Cardiac fibroblast (primary cell): ENCODE results near the gene ASAH2.
"Not testable (repeated sequence)": the region's sequence is repeated elsewhere in the genome, so short reads cannot be mapped to it uniquely, and the experiment has no call there.

Experiments used
- DNase-seq, 2 donors: peaks; one replicate each; pipeline versions ENCODE4 v3.0.0 to v3.0.0-alpha.2; 2010; ENCODE audit warnings: low read depth in 2 of 2
- H3K4me3 ChIP-seq, 2 donors: replicated peaks in 1 of 2; 1 replicate in 1 of 2; 2 replicates in 1 of 2; pipeline ENCODE4 v1.5.1; 2011; ENCODE audit warnings: low read depth in 2 of 2, low read length in 2 of 2, mild to moderate bottlenecking in 2 of 2, moderate library complexity in 1 of 2
- TF ChIP-seq, protein P1 (sequence below): IDR thresholded peaks from one replicate; pipeline ENCODE4 v1.5.1; 2011; ENCODE audit warnings: low read depth, mild to moderate bottlenecking, low read length, inconsistent platforms

The ASAH2 gene

DNA sequence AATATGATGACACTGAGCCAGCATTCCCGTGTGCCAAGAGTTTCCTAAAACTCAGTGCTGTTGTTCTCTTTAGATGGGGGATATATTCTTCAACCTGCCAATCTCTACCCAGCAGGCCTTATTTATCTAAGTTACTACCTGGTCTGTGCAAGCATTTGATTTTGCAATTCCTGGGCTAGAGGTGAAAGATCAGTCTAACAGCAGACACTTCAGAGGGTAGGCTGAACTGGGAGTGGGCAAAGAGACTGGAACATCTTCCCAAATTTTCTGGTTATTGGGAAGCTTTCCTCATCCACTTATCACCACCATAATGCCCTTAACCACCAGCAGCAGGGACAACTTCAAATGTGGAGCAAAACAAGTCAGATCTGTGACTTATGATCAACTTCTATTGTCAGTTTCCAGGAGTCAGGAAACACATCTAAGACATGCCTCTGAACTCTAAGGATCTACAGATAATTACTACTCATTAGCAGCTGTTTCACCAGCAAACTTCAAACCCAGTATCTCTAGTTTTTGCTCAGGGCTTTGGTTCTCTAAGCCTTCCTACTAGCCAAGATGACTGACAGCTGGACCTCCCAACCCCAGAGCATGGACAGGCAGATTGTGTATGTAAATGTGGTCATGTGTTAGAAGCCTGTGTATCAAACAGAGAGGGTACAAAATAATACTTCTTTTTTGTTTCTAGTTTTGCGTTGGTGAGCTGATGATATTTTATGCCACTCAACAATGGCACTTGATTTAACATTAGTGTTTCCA is 1.0 kb downstream of the ASAH2 start:
- TF ChIP-seq, protein P1, sequence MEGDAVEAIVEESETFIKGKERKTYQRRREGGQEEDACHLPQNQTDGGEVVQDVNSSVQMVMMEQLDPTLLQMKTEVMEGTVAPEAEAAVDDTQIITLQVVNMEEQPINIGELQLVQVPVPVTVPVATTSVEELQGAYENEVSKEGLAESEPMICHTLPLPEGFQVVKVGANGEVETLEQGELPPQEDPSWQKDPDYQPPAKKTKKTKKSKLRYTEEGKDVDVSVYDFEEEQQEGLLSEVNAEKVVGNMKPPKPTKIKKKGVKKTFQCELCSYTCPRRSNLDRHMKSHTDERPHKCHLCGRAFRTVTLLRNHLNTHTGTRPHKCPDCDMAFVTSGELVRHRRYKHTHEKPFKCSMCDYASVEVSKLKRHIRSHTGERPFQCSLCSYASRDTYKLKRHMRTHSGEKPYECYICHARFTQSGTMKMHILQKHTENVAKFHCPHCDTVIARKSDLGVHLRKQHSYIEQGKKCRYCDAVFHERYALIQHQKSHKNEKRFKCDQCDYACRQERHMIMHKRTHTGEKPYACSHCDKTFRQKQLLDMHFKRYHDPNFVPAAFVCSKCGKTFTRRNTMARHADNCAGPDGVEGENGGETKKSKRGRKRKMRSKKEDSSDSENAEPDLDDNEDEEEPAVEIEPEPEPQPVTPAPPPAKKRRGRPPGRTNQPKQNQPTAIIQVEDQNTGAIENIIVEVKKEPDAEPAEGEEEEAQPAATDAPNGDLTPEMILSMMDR, result no peak
- DNase-seq, result no peak
- no peak overlapping the region for H3K4me3 ChIP-seq

DNA sequence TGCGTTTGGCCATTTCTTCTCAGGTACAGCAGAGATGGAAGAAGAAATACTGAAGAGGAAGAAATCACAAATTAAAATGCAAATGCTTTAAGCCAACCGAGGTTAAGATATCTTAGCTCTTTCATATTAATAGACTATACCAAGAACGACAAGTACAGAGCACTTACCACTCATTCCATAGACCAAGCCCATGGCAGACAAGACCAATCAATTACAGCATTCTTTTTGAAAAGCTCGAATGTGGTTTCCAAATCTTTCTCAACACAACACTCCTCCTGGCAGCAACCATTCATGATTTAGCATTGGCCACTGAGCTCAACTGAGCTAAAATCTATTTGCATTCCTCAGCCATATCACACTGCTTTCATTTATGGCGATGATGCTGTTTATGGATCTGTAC is 2.7 kb downstream of the ASAH2 start:
- DNase-seq, result no peak
- no peak overlapping the region for H3K4me3 ChIP-seq
- TF ChIP-seq, protein P1, result no peak

DNA sequence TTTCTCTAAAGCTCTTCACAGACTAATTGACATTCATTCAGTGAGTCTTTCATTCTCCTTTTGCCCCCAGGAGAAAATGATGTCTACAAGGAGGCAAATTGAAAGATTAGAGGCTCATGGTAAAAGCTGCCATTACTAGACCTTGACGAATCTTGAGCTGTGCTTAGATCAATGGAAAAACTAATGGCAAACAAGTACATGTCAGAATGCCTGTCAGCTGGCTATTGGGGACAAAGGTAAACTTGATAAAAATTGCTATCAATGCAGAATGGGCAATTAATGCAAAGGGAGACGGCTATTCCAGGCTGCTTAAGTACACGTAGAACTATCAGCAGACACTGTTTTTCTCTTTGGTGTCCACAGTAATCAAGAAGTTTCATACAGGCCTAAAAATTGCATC is 3.3 kb downstream of the ASAH2 start:
- TF ChIP-seq, protein P1, result no peak
- no peak for DNase-seq

DNA sequence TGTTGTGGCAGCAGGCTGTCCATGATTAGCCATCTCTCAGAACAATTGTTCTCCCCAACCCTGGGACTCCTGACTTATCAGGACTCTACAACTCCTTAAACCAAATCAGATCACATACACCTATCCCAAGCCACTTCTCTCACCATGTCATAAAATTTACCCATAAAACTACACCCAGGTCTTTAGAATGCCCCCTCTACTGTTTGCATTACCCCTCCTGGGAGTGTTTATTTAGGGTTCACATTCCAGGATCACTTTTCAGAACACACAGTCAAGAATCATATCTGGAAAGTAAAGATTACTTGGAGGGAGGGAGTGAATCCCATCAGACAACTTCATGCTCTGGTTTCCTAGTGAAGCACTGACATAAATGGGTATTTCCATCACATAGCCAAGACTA is 7.1 kb downstream of the ASAH2 start:
- TF ChIP-seq, protein P1, result no peak
- DNase-seq, result no peak
- H3K4me3 ChIP-seq, result no peak overlapping the region

More for the DNA sequence above, 3.3 kb downstream of the ASAH2 start:
- no peak overlapping the region for H3K4me3 ChIP-seq

- no peak overlapping the region for H3K4me3 ChIP-seq
- DNase-seq, result no peak
- TF ChIP-seq, protein P1, result no peak
Measured at GRCh38 chr10:50242777-50243176, 8.5 kb downstream of the ASAH2 start.

- not testable (repeated sequence) for DNase-seq, H3K4me3 ChIP-seq
Measured at GRCh38 chr10:50241478-50241877, 9.8 kb downstream of the ASAH2 start.

- H3K4me3 ChIP-seq, result no peak overlapping the region
- DNase-seq, result no peak
- TF ChIP-seq, protein P1, result no peak
Measured at GRCh38 chr10:50234486-50234885, 16.8 kb downstream of the ASAH2 start.
